ENCODE results near the gene GTF3C1. TPM values are rescaled to one million over a fixed set of nuclear protein-coding genes. Genes with fewer than 3 reads are reported as not detected.

The GTF3C1 gene
- total and polyA plus RNA-seq, 2 of the 8 experiments (the other 6 are each of a cell fraction or from before 2014, with no cell fraction given), result 89.3 to 126 TPM

DNA sequence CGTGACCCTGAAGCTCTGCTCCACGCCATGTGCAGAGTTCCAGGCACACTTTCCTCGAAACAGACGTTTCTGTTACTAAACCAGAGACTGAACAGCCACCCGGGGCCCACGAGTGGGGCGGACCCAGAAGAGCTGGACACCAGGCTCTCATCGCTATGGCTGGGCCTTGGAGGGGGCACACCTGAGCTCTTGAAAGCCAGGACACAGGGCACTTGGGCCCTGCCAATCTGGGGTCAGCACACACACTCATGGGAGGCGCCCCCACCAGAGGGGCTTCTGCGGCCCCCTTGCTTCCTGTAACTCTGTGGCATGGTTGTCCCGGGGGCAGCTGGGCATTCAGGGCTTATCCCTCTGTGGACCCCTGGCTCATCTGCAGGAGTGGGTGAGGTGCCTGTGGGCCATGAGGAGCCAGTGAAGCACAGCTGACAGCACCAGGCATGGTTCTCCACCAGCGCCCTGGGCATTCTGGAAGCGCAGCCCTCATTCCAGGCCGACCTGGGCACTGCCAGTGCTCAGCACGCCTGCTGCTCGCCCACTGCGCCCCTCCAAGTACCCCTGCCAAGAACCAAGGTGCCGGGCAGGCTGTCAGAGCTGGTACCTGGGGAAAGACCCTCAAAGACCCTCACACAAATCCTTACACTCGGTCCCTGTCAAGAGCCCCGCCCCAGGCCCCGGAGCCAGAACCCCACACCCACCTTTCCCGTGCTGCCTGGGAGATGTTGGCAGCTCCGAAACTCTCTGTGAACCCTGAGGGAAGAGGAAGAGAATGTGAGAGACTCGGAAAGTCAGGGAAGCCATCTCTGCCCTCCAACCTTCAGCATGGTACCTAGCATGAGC, 86.6 kb downstream of the GTF3C1 start (continued):
- TF ChIP-seq CHD7 (IDR thresholded peaks at IDR 0.05; ENCODE audit: insufficient replicate concordance, low read length), result no peak
